GM12878 (cell line): Measurements from ENCODE around the gene SHLD1. TPM values are rescaled to one million over a fixed set of nuclear protein-coding genes. Genes with fewer than 3 reads are reported as not detected.

Experiments
- ATAC-seq: fragments of 200-7000 bp; cut with Tn5 transposase; 3 replicates; pipeline ENCODE4 v1.9.1; 2020; ENCODE audit warnings: mild to moderate bottlenecking, moderate library complexity
- BruUV-seq: library from RNA; stranded (reverse); fragments of 400-500 nt; replicated peaks from 2 replicates; lab custom pipeline; 2021; lab: Mats Ljungman, UMichigan
- CTCF ChIA-PET: fragments of 300-600 bp; sonication (Branson Sonifier 250); formaldehyde crosslinking; extraction: SDS; loops from one replicate; lab custom pipeline; 2021; ENCODE audit warnings: inconsistent platforms; lab: Yijun Ruan, JAX
- POLR2A ChIA-PET: fragments of 350-600 bp; formaldehyde crosslinking; extraction: SDS; loops from one replicate; lab custom pipeline; 2021; ENCODE audit warnings: inconsistent platforms; lab: Charles Lee
- RAD21 ChIA-PET: fragments of 300-600 bp; sonication (Branson Sonifier 250); formaldehyde crosslinking; loops from one replicate; lab custom pipeline; 2023; ENCODE audit warnings: antibody characterized with exemption; ENCODE audit not compliant: unreplicated experiment; lab: Charles Lee
- SMC1A ChIA-PET: fragments of 300-600 bp; sonication (Branson Sonifier 250); formaldehyde crosslinking; loops from one replicate; lab custom pipeline; 2023; ENCODE audit not compliant: unreplicated experiment, uncharacterized antibody; lab: Charles Lee
- DNase-seq: peaks from one replicate; pipeline ENCODE4 v3.0.0-alpha.2; 2011; ENCODE audit warnings: low read depth, low spot score
- FAIRE-seq: peaks from 3 replicates; lab custom pipeline; 2011; peaks lifted over from hg19 to GRCh38; lab: Jason Lieb, UNC
- H2AFZ ChIP-seq: 2 replicates; pipeline ENCODE4 v1.6.0; 2011; ENCODE audit warnings: low read depth, low read length, control low read depth; ENCODE audit not compliant: control insufficient read depth
- H3K27ac ChIP-seq: 2 replicates; pipeline ENCODE4 v1.5.1; 2011; ENCODE audit warnings: control low read depth; ENCODE audit not compliant: control insufficient read depth, insufficient read depth
- H3K27me3 ChIP-seq, 2 experiments: replicated peaks in 1 of 2; 2 replicates each; pipeline versions ENCODE4 v1.6.0 to v1.6.1; 2011; ENCODE audit warnings: low read length in 1 of 2; ENCODE audit not compliant: control insufficient read depth in 2 of 2, insufficient read depth in 2 of 2
- H3K36me3 ChIP-seq, 2 experiments: 2 replicates each; pipeline ENCODE4 v1.5.1; 2011; ENCODE audit warnings: low read length in 1 of 2; ENCODE audit not compliant: control insufficient read depth in 2 of 2, insufficient read depth in 2 of 2
- H3K4me1 ChIP-seq: 2 replicates; pipeline ENCODE4 v1.6.1; 2011; ENCODE audit warnings: mild to moderate bottlenecking, low read length, moderate library complexity, mixed read lengths; ENCODE audit not compliant: control insufficient read depth, insufficient read depth
- H3K4me2 ChIP-seq: 2 replicates; pipeline ENCODE4 v1.6.0; 2011; ENCODE audit warnings: control low read depth; ENCODE audit not compliant: control insufficient read depth, insufficient read depth
- H3K4me3 ChIP-seq: fragments of 200-600 bp; sonication (generic); 2 replicates; pipeline ENCODE4 v1.5.1; 2016
- H3K79me2 ChIP-seq: 2 replicates; pipeline ENCODE4 v1.6.0; 2011; ENCODE audit warnings: low read length; ENCODE audit not compliant: control insufficient read depth, insufficient read depth
- H3K9ac ChIP-seq: 2 replicates; pipeline ENCODE4 v1.8.0; 2011; ENCODE audit warnings: low read length, control low read depth, mixed read lengths; ENCODE audit not compliant: control insufficient read depth, insufficient read depth
- H3K9me3 ChIP-seq: replicated peaks from 3 replicates; pipeline ENCODE4 v1.5.1; 2011; ENCODE audit warnings: mild to moderate bottlenecking, low read length; ENCODE audit not compliant: control insufficient read depth, insufficient read depth
- H4K20me1 ChIP-seq: 2 replicates; pipeline ENCODE4 v1.6.0; 2011; ENCODE audit not compliant: control insufficient read depth, insufficient read depth
- BHLHE40 ChIP-seq, 2 experiments: fragments of 450-650 bp in 1 of 2; IDR thresholded peaks; 2 replicates each; pipeline ENCODE4 v1.6.1; 2011 to 2017; ENCODE audit warnings: low read depth in 2 of 2, borderline replicate concordance in 1 of 2, improper control_type of control experiment in 1 of 2, low read length in 1 of 2, mild to moderate bottlenecking in 1 of 2
- CBX5 ChIP-seq: sonication (generic); IDR thresholded peaks from 2 replicates; pipeline ENCODE4 v1.6.1; 2016; ENCODE audit warnings: low read depth, moderate library complexity, mild to moderate bottlenecking, inconsistent platforms
- FOXK2 ChIP-seq: fragments of 450-650 bp; IDR thresholded peaks from 2 replicates; pipeline ENCODE4 v1.6.1; 2017; ENCODE audit warnings: mild to moderate bottlenecking, moderate library complexity
- IRF4 ChIP-seq: IDR thresholded peaks from 2 replicates; pipeline ENCODE4 v1.6.1; 2011; ENCODE audit warnings: low read depth, low read length
- POLR2AphosphoS2 ChIP-seq: IDR thresholded peaks from 2 replicates; pipeline ENCODE4 v1.6.1; 2011; ENCODE audit warnings: low read depth, mild to moderate bottlenecking, low read length, improper control_type of control experiment, moderate library complexity
- RELB ChIP-seq: fragments of 450-650 bp; IDR thresholded peaks from 2 replicates; pipeline ENCODE4 v1.6.1; 2017; ENCODE audit warnings: low read depth, mild to moderate bottlenecking, moderate library complexity
- SIN3A ChIP-seq: IDR thresholded peaks from 2 replicates; pipeline ENCODE4 v1.6.1; 2012; ENCODE audit warnings: low read depth, low read length, improper control_type of control experiment
- SIX5 ChIP-seq: IDR thresholded peaks from 2 replicates; pipeline ENCODE4 v1.6.1; 2011; ENCODE audit warnings: mild to moderate bottlenecking, low read depth, low read length, moderate library complexity; ENCODE audit not compliant: severe bottlenecking
- SMARCA5 ChIP-seq: fragments of 450-650 bp; IDR thresholded peaks from 2 replicates; pipeline ENCODE4 v1.6.1; 2017; ENCODE audit warnings: mild to moderate bottlenecking
- SUPT20H ChIP-seq: IDR thresholded peaks from 2 replicates; pipeline ENCODE4 v1.6.1; 2011; ENCODE audit warnings: low read depth, mild to moderate bottlenecking, low read length, moderate library complexity, borderline replicate concordance; ENCODE audit not compliant: control insufficient read depth
- ZNF592 ChIP-seq: fragments of 450-650 bp; IDR thresholded peaks from 2 replicates; pipeline ENCODE4 v1.6.1; 2017; ENCODE audit warnings: mild to moderate bottlenecking, moderate library complexity
- WGBS: methylation state at CpG from one replicate; pipeline ENCODE4 v1.1.6; 2016; ENCODE audit warnings: low lambda C conversion rate; ENCODE audit not compliant: insufficient replicate concordance, insufficient coverage; ENCODE audit errors: missing lambda C conversion rate; 5-methylcytosine and 5-hydroxymethylcytosine counted together
- in situ Hi-C: fragments of 300-500 bp; cut with MboI; formaldehyde crosslinking; loops from 9 replicates; pipeline ENCODE4 v1.14.3; 2018; ENCODE audit warnings: mixed read lengths
- intact Hi-C: fragments of 100-400 bp; cut with micrococcal nuclease; formaldehyde crosslinking; loops from one replicate; pipeline ENCODE4 v1.14.2; 2022; ENCODE audit not compliant: unreplicated experiment
- polyA plus RNA-seq, 11 experiments: library from polyadenylated mRNA; depleted of rRNA in 4 of 11; unstranded in 6 of 11; stranded (reverse) in 5 of 11; fragments of >200 nt; fragmentation: Nextera tagmentation in 4 of 11; fragmentation: Illumina TruSeq in 1 of 11; extraction: Ambion mirVana in 4 of 11; extraction: Trizol in 1 of 11; gene quantifications; 1 replicate in 1 of 11; 2 replicates in 10 of 11; pipeline versions ENCODE4 v1.2.1 to v1.2.3, GENCODE V29; 2011 to 2016; ENCODE audit warnings: inconsistent platforms in 2 of 11, missing spikeins in 2 of 11, low read depth in 1 of 11
- total RNA-seq, 4 experiments: library from RNA; depleted of rRNA in 3 of 4; stranded (reverse); fragments of >200 nt in 3 of 4; fragmentation: Illumina TruSeq in 1 of 4; extraction: Trizol in 1 of 4; gene quantifications; 2 replicates each; pipeline versions ENCODE4 v1.2.1 to v1.2.3, GENCODE V29; 2013 to 2021

The SHLD1 gene
- total and polyA plus RNA-seq, 10 of the 15 experiments (the other 5 are each of a cell fraction or from before 2014, with no cell fraction given): 10.8 to 70.9 (median 25.4) TPM

GRCh38 chr20:5820738-5821137 is 70.5 kb downstream of the SHLD1 start:
- peaks cover 0 to 6% of the 10 kb centered on the region in 2 experiments; a peak in 1 of 4 replicates for H3K36me3 ChIP-seq
- H3K4me2 ChIP-seq: no peak overlapping the region
- RAD21 ChIA-PET: no interaction called here
- intact Hi-C loops (no loop called here), in situ Hi-C loops (no loop called here)
- H3K79me2 ChIP-seq: no peaks in the 10 kb centered on the region
- no peak overlapping the region for H3K9ac ChIP-seq
- H3K4me3 ChIP-seq: no peak overlapping the region
- H4K20me1 ChIP-seq: no peaks in the 10 kb centered on the region
- ATAC-seq (no peak), FAIRE-seq (no peak), DNase-seq (no peak)
- no peaks in the 10 kb centered on the region for H3K9me3 ChIP-seq
- SMC1A ChIA-PET: interaction anchor here (0.8 to 1.2 kb wide), 3 partner anchors 16 to 290 kb away, joined by 3 to 4 read pairs (median 3); no protein-coding TSS in a partner anchor
- 50% methylated on average over 1 of the region's 1 CpG for WGBS
- no peak for TF ChIP-seq BHLHE40 (IDR thresholded peaks at IDR 0.05; ENCODE audit: borderline replicate concordance in 1 of 2, low read depth in 2 of 2, low read length in 1 of 2)
- no peak for TF ChIP-seq FOXK2
- no peak for TF ChIP-seq SMARCA5
- no peak for TF ChIP-seq POLR2AphosphoS2
- no peak for TF ChIP-seq IRF4
- TF ChIP-seq SIN3A: no peak
- TF ChIP-seq SUPT20H: no peak
- no peak for TF ChIP-seq CBX5
- no peak for TF ChIP-seq RELB
- TF ChIP-seq SIX5: no peak
- no peak for TF ChIP-seq ZNF592
- BruUV-seq: no TSS peak
- POLR2A ChIA-PET: interaction anchor here (0.5 kb wide), 1 partner anchor 140 kb away, joined by 3 read pairs; no protein-coding TSS in a partner anchor
- H2AFZ ChIP-seq: no peak overlapping the region
- H3K4me1 ChIP-seq: no peaks in the 10 kb centered on the region; the same call in 1 of the 2 replicates
- CTCF ChIA-PET: interaction anchor here (0.7 kb wide), 1 partner anchor 286 kb away, joined by 3 read pairs; no protein-coding TSS in a partner anchor
- no peaks in the 10 kb centered on the region for H3K27me3 ChIP-seq
- no peak overlapping the region for H3K27ac ChIP-seq
